H1 (cell line): ENCODE results near the gene PKD2. TPM values are rescaled to one million over a fixed set of nuclear protein-coding genes. Genes with fewer than 3 reads are reported as not detected.

ENCODE experiments used
- polyA plus RNA-seq, 7 experiments: library from polyadenylated mRNA; depleted of rRNA in 3 of 7; stranded (reverse) in 5 of 7; unstranded in 2 of 7; fragments of >200 nt in 5 of 7; fragments of 200-250 nt in 2 of 7; gene quantifications; 1 replicate in 5 of 7; 2 replicates in 1 of 7; 4 replicates in 1 of 7; pipeline versions ENCODE4 v1.2.1 to v1.2.3, GENCODE V29; 2011 to 2013; ENCODE audit warnings: missing spikeins in 2 of 7, mixed read lengths in 2 of 7
- total RNA-seq: library from RNA; stranded (reverse); fragmentation: NEBNext Ultra II Directional; extraction: Animal tissue kit (Norgen Biotek cat#: 25700); gene quantifications from 2 replicates; pipeline ENCODE4 v1.2.1, GENCODE V29; 2021
- TF ChIP-seq, protein P1 (sequence below): IDR thresholded peaks from 2 replicates; pipeline ENCODE4 v1.6.1; 2012; ENCODE audit warnings: inconsistent platforms

Gene PKD2
- total and polyA plus RNA-seq, 2 of the 8 experiments (the other 6 are each of a cell fraction or from before 2014, with no cell fraction given), result 16.0 to 32.0 TPM

DNA sequence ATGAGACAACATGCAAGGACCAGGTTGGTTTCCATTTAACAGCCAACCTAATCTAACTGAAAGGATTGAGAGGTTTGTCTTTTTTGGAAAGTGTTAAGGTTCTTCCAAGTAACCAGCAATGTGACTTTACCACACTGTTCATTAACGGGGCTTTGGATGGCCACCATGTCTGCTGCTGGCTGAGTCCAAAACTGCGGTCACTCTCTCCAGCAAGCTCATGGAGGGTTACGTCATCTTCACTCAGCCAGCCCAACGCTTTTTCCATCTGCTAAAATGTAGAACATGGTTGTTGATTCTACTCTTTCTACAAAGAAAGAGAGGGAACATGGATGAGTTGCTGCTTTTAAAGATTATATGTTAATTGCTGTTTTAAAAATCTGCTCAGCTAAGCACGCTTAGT, 11.0 kb downstream of the PKD2 start (continued):
- TF ChIP-seq, protein P1, sequence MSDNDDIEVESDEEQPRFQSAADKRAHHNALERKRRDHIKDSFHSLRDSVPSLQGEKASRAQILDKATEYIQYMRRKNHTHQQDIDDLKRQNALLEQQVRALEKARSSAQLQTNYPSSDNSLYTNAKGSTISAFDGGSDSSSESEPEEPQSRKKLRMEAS, result no peak
- TF ChIP-seq, all 59 proteins: peak for 0
